HG03103 (cell line): ENCODE measurements around the gene ATF6.
"Not testable (repeated sequence)": the region's sequence is repeated elsewhere in the genome, so short reads cannot be mapped to it uniquely, and the experiment has no call there.

ENCODE experiments used
- ATAC-seq: cut with Tn5 transposase; IDR thresholded peaks from one replicate; pipeline ENCODE4 v1.9.1; 2021; ENCODE audit warnings: low read depth; ENCODE audit not compliant: unreplicated experiment

ATF6 gene

GRCh38 chr1:161766102-161766981 is at the start of gene ATF6:
Gene ATF6 (plus strand): TSS chr1:161766320. CDS start chr1:161766361, 41 bp downstream.
- peak; percentile 59 for ATAC-seq

GRCh38 chr1:161718559-161719324 is 47.4 kb upstream of the ATF6 start:
- no peak for ATAC-seq

- ATAC-seq: no peak
Measured at GRCh38 chr1:161719325-161719611, 46.9 kb upstream of the ATF6 start.

GRCh38 chr1:161720422-161720821 is 45.7 kb upstream of the ATF6 start:
- no peak for ATAC-seq

GRCh38 chr1:161720956-161721737 is 45.0 kb upstream of the ATF6 start, which contains the start of gene FCRLB:
Gene FCRLB (plus strand): TSS chr1:161721544. CDS start chr1:161722673, 1,129 bp downstream.
- no peak for ATAC-seq

- ATAC-seq: no peak
Measured at GRCh38 chr1:161721738-161722343, 44.3 kb upstream of the ATF6 start.

GRCh38 chr1:161722406-161722805 is 43.7 kb upstream of the ATF6 start:
- ATAC-seq: no peak

GRCh38 chr1:161723459-161724141 is 42.5 kb upstream of the ATF6 start:
- no peak for ATAC-seq

- ATAC-seq: not testable (repeated sequence)
Measured at GRCh38 chr1:161725258-161725907, 40.7 kb upstream of the ATF6 start.

- ATAC-seq: no peak
Measured at GRCh38 chr1:161725908-161726472, 40.1 kb upstream of the ATF6 start.

- no peak for ATAC-seq
Measured at GRCh38 chr1:161726473-161727255, 39.5 kb upstream of the ATF6 start.

- no peak for ATAC-seq
Measured at GRCh38 chr1:161727256-161727924, 38.7 kb upstream of the ATF6 start.

- ATAC-seq: no peak
Measured at GRCh38 chr1:161728376-161729226, 37.5 kb upstream of the ATF6 start.

GRCh38 chr1:161730050-161730564 is 36.0 kb upstream of the ATF6 start:
- no peak for ATAC-seq

- no peak for ATAC-seq
Measured at GRCh38 chr1:161731241-161731640, 34.9 kb upstream of the ATF6 start.

- ATAC-seq: no peak
Measured at GRCh38 chr1:161731981-161732718, 34.0 kb upstream of the ATF6 start.
